ENCODE data around the gene RANGRF. TPM values are rescaled to one million over a fixed set of nuclear protein-coding genes. Genes with fewer than 3 reads are reported as not detected.

The RANGRF gene
- total RNA-seq, 6 experiments from 2014 or later, result 4.7 to 9.5 (median 6.8) TPM

DNA sequence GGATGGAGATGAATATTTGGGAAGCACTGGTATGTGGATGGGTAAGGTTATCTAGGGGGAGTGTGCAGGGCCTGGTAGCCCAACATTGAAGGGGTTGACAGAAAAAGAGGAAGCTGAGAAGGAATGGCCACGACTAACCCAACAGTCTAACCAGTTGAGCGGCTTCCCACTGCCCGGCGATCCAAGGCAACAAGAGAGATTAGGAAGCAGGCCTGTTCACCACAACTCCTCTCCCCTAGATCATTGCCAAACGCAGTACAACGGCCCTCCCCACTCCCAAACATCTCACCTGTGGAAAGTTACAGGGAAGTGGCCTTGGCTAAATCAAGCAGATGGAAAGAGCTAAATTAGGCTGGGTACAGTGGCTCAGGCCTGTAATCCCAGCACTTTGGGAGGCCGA lies 11.2 kb upstream of the RANGRF start:
- TF ChIP-seq, protein P1, sequence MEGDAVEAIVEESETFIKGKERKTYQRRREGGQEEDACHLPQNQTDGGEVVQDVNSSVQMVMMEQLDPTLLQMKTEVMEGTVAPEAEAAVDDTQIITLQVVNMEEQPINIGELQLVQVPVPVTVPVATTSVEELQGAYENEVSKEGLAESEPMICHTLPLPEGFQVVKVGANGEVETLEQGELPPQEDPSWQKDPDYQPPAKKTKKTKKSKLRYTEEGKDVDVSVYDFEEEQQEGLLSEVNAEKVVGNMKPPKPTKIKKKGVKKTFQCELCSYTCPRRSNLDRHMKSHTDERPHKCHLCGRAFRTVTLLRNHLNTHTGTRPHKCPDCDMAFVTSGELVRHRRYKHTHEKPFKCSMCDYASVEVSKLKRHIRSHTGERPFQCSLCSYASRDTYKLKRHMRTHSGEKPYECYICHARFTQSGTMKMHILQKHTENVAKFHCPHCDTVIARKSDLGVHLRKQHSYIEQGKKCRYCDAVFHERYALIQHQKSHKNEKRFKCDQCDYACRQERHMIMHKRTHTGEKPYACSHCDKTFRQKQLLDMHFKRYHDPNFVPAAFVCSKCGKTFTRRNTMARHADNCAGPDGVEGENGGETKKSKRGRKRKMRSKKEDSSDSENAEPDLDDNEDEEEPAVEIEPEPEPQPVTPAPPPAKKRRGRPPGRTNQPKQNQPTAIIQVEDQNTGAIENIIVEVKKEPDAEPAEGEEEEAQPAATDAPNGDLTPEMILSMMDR (IDR thresholded peaks at IDR 0.05), result no peak
- TF ChIP-seq POLR2A (IDR thresholded peaks at IDR 0.05), result no peak
- H3K27me3 ChIP-seq, result no peaks in the 10 kb centered on the region
- peaks cover 0 to 19% (median 4%) of the 10 kb centered on the region in 4 donors for H3K4me1 ChIP-seq
- no peaks in the 10 kb centered on the region for H3K9me3 ChIP-seq
- ATAC-seq, result no peak
- no peak for DNase-seq
- 80% methylated on average over 7 of the region's 7 CpGs for WGBS (ENCODE audit: insufficient coverage, low coverage, low lambda C conversion rate, missing lambda C conversion rate)
- H3K4me3 ChIP-seq, result no peak overlapping the region
- no peak overlapping the region for H3K27ac ChIP-seq
- no peaks in the 10 kb centered on the region for H3K36me3 ChIP-seq
- intact Hi-C loops (cut with DNase I), result no loop called here

DNA sequence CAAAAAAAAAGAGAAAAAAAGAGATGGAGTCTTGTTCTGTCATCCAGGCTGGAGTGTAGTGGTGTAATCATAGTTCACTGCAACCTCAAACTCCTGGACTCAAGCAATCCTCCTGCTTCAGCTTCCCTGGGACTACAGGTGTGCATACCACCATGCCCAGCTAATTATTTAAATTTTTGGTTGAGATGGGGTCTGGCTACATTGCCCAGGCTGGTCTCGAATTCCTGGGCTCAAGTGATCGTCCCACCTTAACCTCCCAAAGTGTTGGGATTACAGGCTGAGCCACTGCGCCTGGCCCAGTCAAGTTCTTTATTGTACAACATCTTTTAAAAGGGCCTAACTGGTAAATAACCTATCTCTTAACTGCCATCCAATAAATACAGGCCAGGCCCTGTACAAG lies 6.1 kb upstream of the RANGRF start:
- Histone ChIP-seq H3K27ac (no peak overlapping the region), H3K27me3 (no peaks in the 10 kb centered on the region), H3K36me3 (no peaks in the 10 kb centered on the region), H3K4me3 (no peak overlapping the region), H3K9me3 (no peaks in the 10 kb centered on the region), H3K4me1 (peaks cover 0 to 26% (median 6%) of the 10 kb centered on the region in 4 donors)
- DNase-seq, result no peak
- intact Hi-C loops (cut with DNase I), result no loop called here
- 67% methylated on average over 1 of the region's 3 CpGs for WGBS (ENCODE audit: insufficient coverage, low coverage, low lambda C conversion rate, missing lambda C conversion rate)
- TF ChIP-seq, protein P1 (IDR thresholded peaks at IDR 0.05), result no peak
- no peak for TF ChIP-seq POLR2A (IDR thresholded peaks at IDR 0.05)
- no peak for ATAC-seq

DNA sequence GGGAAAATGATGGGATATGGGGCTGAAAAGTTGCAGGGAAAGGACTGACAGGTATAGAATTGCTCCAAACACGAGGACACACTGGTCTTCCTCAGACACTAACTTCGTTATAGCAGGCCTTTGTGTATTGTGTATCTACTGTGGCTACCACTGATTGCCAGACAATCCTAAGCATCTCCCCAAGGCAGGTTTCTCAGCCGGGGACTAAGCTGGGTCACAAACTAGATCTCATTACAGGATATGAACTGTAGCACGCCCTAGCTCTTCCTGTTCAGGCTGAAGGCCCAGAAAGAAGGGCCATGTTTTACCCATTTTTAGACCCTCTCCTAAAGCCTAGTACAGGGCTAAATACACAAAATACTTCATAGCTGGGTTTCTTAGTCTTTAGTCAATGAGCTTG lies 5.1 kb upstream of the RANGRF start:
- TF ChIP-seq, protein P1 (IDR thresholded peaks at IDR 0.05), result no peak
- TF ChIP-seq POLR2A (IDR thresholded peaks at IDR 0.05), result no peak
- ATAC-seq, result no peak
- WGBS (ENCODE audit: insufficient coverage, low coverage, low lambda C conversion rate, missing lambda C conversion rate), result 78% methylated on average over 2 of the region's 4 CpGs

DNA sequence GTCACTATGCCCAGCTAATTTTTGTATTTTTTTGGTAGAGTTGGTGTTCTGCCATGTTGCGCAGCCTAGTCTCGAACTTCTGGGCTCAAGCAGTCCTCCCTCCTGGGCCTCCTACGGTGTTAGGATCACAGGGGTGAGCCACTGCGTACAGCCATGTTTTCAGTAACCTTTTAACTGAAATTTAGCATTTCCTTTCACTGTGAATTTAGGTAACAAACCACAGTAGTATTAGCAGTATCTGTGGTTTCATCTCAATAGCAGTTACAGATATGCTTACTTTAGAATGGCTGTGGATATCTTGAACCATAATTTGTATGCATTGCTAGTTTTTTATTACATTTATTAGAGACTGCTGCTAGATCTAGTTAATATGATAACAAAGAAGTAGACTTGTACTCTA lies 4.3 kb upstream of the RANGRF start:
- WGBS (ENCODE audit: insufficient coverage, low coverage, low lambda C conversion rate, missing lambda C conversion rate), result 93% methylated on average over 4 of the region's 4 CpGs
- intact Hi-C loops (cut with DNase I), result no loop called here
- DNase-seq, result no peak

More for the DNA sequence above, 5.1 kb upstream of the RANGRF start:
- H3K4me1 ChIP-seq, result peaks cover 0 to 34% (median 10%) of the 10 kb centered on the region in 4 donors
- H3K36me3 ChIP-seq, result no peaks in the 10 kb centered on the region
- H3K27me3 ChIP-seq, result no peaks in the 10 kb centered on the region
- H3K9me3 ChIP-seq, result no peaks in the 10 kb centered on the region
- H3K4me3 ChIP-seq, result no peak overlapping the region
- intact Hi-C loops (cut with DNase I), result no loop called here
- DNase-seq, result no peak
- no peak overlapping the region for H3K27ac ChIP-seq

More for the DNA sequence above, 4.3 kb upstream of the RANGRF start:
- Histone ChIP-seq H3K9me3 (no peaks in the 10 kb centered on the region), H3K27ac (no peak overlapping the region), H3K36me3 (no peaks in the 10 kb centered on the region), H3K4me3 (no peak overlapping the region), H3K4me1 (peaks cover 0 to 39% (median 10%) of the 10 kb centered on the region in 4 donors), H3K27me3 (no peaks in the 10 kb centered on the region)
- TF ChIP-seq POLR2A (IDR thresholded peaks at IDR 0.05), result no peak
- TF ChIP-seq, protein P1 (IDR thresholded peaks at IDR 0.05), result no peak
- ATAC-seq, result no peak

Measured in right lobe of liver (tissue), 6 donors.